ENCODE measurements around the gene CNIH1. TPM values are rescaled to one million over a fixed set of nuclear protein-coding genes. Genes with fewer than 3 reads are reported as not detected.

Gene CNIH1
- total RNA-seq (100 to 1,000 TPM in 1 of 7 donors, 10 to 100 TPM in 6; 53.5 to 101 (median 63.3) TPM), polyA plus RNA-seq (100 to 1,000 TPM in 1 of 2 donors, 10 to 100 TPM in 1; 67.0 to 203 TPM)
- long read RNA-seq, donor 1, full-length matches to known transcripts = 172 of 178 reads
- long read RNA-seq, donor 1, partial matches to known transcripts = 2 of 178 reads
- long read RNA-seq, donor 1, other reads (novel, unspliced or antisense) = 4 of 178 reads
- long read RNA-seq, donor 2, full-length matches to known transcripts = 69 of 69 reads
- long read RNA-seq, donor 2, partial matches to known transcripts = 0 of 69 reads
- long read RNA-seq, donor 2, other reads (novel, unspliced or antisense) = 0 of 69 reads
- long read RNA-seq, donor 3, full-length matches to known transcripts = 76 of 77 reads
- long read RNA-seq, donor 3, partial matches to known transcripts = 0 of 77 reads
- long read RNA-seq, donor 3, other reads (novel, unspliced or antisense) = 1 of 77 reads

DNA sequence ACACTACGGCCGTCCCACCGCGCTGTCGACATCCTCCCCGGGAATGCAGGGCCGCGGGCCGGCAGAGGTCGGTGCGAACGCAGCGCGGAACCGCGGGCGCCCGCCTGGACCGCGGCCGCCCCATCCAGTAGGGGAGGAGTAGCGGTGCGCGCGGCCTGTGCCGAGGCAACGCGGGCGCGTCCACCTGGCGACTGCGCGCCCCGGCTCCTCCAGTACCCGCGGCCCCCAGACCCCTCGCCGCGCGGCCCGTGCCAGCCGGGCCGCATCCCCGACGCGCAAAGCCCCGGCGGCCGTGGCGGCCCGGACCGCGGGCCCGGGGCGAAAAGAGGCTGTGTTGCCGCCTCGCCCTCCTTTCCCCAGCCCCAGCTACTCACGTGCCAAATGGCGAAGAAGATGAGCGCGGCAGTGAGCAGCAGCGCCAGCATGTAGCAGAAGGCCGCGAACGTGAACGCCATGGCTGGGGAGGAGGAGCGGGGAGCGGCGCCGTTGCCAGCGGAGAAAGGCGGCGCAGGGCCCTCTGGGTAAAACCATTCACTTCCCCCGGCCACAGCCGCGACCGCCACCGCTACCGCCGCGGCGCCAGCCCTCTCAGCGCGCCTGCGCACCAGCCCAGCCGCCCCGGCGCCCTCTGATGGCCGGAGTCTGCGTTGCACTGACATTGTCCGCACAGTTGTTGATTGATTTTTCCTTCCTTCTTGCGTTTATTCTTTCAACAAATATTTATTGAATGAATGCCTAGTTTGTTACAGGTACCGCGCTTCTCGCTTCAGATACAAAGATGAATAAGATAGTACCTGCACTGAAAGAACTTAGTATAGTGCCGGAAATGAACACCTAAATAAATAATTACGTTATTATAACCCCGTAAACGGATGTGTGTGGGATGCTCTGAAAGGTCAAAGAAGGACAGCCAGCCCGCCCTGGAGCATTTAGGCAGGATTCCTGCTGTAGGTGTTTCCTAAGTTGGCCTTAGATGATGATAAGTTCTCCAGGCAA, at the start of gene CNIH1:
TSS of gene CNIH1 (minus strand) at position 502 of the 996 bp plus-strand sequence. CDS start at position 455, 47 bp downstream.
- Histone ChIP-seq H3K4me3 (peak within 1 kb of the TSS; percentile 80), H3K27ac (peak within 1 kb of the TSS; percentile 84 to 97), H3K9me3 (no peaks in the 10 kb centered on the region), H3K27me3 (no peaks in the 10 kb centered on the region), H3K36me3 (no peaks in the 10 kb centered on the region), H3K4me1 (ENCODE audit: insufficient read depth) (peaks cover 10% of the 10 kb centered on the region)
- intact Hi-C loops (cut with DNase I) = loop anchor here in 1 of 4 donors (1.0 kb wide), 1 partner anchor 48 kb away; no protein-coding TSS in a partner anchor
- 0% methylated on average over 72 to 100 of the region's 100 CpGs for WGBS, 3 donors
- TF ChIP-seq, protein P1, sequence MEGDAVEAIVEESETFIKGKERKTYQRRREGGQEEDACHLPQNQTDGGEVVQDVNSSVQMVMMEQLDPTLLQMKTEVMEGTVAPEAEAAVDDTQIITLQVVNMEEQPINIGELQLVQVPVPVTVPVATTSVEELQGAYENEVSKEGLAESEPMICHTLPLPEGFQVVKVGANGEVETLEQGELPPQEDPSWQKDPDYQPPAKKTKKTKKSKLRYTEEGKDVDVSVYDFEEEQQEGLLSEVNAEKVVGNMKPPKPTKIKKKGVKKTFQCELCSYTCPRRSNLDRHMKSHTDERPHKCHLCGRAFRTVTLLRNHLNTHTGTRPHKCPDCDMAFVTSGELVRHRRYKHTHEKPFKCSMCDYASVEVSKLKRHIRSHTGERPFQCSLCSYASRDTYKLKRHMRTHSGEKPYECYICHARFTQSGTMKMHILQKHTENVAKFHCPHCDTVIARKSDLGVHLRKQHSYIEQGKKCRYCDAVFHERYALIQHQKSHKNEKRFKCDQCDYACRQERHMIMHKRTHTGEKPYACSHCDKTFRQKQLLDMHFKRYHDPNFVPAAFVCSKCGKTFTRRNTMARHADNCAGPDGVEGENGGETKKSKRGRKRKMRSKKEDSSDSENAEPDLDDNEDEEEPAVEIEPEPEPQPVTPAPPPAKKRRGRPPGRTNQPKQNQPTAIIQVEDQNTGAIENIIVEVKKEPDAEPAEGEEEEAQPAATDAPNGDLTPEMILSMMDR (IDR thresholded peaks at IDR 0.05) = peak; percentile 85 to 99 (median 95)
- no peak for TF ChIP-seq EP300 (IDR thresholded peaks at IDR 0.05)
- TF ChIP-seq POLR2A (IDR thresholded peaks at IDR 0.05) = no peak
- peak; percentile 88 to 95 (median 92) for DNase-seq

DNA sequence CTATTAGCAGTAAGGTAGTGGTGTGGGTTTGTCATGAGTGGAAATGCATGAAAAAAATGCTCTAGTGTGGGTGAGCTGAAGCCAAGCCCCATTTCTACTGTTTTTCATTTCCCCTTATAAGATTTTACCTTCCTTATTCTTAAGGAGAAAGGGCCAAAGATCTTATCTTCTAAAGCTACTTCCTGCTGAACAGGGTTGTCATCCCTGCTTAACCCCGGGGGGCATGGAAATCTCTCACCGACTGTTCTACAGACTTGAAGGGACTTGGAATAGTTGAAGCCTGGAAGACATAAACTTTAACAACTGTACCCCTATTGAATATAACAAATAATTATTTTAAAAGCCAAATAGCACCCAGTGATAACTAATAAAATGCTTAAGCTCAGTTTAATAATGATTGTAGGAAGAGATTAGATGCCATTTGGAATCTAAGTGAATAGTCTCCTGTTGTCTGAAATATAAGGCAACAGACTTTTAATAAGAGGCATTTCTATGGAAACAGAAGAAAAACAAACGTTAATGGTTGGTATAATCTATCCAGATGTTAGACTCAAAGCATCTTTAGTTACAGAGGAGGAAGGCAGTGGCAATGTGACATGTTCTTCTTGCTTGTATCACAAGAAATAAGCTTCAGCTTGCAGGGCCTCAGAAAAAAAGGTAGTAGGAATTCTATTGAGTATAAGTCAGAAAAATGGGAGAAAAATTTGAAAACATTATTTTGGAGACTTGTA, 49.4 kb upstream of the CNIH1 start:
- Histone ChIP-seq H3K36me3 (no peaks in the 10 kb centered on the region), H3K27ac (no peak overlapping the region), H3K4me3 (no peak overlapping the region), H3K4me1 (ENCODE audit: insufficient read depth) (peaks cover 9% of the 10 kb centered on the region), H3K27me3 (no peaks in the 10 kb centered on the region), H3K9me3 (no peaks in the 10 kb centered on the region)
- intact Hi-C loops (cut with DNase I) = no loop called here
- 40 to 45% (median 43%) methylated on average over 3 of the region's 3 CpGs for WGBS, 3 donors
- TF ChIP-seq, protein P1 (IDR thresholded peaks at IDR 0.05) = no peak
- TF ChIP-seq EP300 (IDR thresholded peaks at IDR 0.05) = no peak
- TF ChIP-seq POLR2A (IDR thresholded peaks at IDR 0.05) = no peak
- DNase-seq = no peak

DNA sequence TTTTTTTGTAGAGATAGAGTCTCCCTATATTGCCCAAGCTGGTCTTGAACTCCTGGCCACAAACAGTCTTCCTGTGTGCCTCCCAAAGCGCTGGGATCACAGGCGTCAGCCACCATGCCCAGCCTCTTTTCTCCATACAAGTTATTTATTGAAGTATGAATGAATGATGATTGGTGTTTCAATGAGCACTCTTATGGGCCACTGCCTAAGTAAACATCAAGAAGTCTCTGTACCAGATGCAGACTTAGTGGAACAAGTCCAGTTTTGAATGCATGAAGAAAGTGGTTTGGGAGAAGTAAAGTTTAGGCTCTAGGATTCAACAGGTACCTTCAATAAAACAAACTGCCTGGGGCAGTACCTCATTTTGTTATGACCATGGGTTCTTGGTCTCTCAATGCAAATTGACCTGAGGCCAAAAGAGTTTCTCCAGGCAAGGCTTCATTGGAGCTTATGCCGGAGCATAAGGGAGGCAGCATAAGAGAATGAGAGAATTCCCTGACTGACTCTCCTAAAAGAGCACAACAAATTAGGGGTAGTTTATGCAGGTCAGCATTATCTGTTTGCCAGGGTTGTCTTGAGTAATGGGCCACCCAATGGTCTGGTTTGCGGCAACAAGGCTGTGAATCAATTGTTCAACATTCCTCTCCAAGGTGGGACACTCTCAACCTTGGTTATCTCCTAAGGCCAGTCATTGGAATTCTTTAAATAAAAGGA, 48.7 kb upstream of the CNIH1 start:
- Histone ChIP-seq H3K27me3 (no peaks in the 10 kb centered on the region), H3K27ac (no peak overlapping the region), H3K4me3 (no peak overlapping the region), H3K4me1 (ENCODE audit: insufficient read depth) (peaks cover 9% of the 10 kb centered on the region), H3K36me3 (no peaks in the 10 kb centered on the region), H3K9me3 (no peaks in the 10 kb centered on the region)
- no peak for TF ChIP-seq EP300 (IDR thresholded peaks at IDR 0.05)
- TF ChIP-seq POLR2A (IDR thresholded peaks at IDR 0.05) = no peak
- TF ChIP-seq, protein P1 (IDR thresholded peaks at IDR 0.05) = no peak
- intact Hi-C loops (cut with DNase I) = loop anchor here in 1 of 4 donors (1.0 kb wide), 1 partner anchor 49 kb away; the partner anchor contains the start of gene CNIH1
- WGBS, 3 donors = 87 to 94% (median 94%) methylated on average over 4 of the region's 4 CpGs
- DNase-seq = no peak

Data from ovary (tissue), 10 donors.